CD4-positive, alpha-beta T cell treated with Interleukin-4 for 4 hours (primary cell): ENCODE results near the gene PARP16.
"Not testable (repeated sequence)": the region's sequence is repeated elsewhere in the genome, so short reads cannot be mapped to it uniquely, and the experiment has no call there.

ENCODE experiments used
- DNase-seq: peaks from one replicate; pipeline ENCODE4 v3.0.0-alpha.2; 2020

Gene PARP16

DNA sequence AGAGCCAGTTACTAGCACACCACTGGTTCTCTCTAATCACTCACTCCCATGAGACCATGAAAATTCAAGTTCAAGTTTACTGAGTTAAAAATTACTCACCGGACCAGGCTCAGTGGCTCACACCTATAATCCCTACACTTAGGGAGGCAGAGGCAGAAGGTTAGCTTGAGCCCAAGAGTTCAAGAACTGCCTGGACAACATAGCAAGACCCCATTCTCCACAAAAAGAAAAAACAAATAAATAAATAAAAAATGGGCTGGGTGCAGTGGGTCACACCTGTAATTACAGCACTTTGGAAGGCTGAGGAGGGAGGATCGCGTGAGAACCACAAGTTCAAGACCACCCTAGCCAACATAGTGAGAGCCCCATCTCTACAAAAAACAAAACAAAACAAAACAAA lies 54.2 kb downstream of the PARP16 start:
- no peak for DNase-seq

- DNase-seq = no peak
Measured at GRCh38 chr15:65231306-65231705, 55.4 kb downstream of the PARP16 start.

GRCh38 chr15:65226901-65227300 lies 59.8 kb downstream of the PARP16 start:
- DNase-seq = not testable (repeated sequence)

DNA sequence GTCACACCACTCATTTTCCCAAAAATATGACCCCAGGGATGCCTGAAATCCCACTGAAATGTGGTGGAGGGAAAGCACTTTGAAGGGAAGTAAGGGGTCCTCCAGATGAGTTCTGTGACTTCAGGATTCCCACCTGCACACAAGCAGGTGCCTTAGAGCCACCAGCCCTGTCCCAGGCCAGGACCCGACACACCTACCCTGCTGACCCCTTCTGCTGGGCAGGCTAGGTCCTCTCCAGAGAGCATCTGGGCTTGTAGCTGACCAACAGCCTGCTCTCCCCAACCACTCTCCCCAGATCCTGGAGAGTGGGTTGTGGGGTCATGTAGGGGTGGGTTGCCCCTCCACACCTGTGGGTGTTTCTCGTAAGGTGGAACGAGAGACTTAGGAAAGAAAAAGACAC lies 60.5 kb downstream of the PARP16 start:
- DNase-seq = no peak

GRCh38 chr15:65223996-65224395 lies 62.7 kb downstream of the PARP16 start:
- DNase-seq = no peak

DNA sequence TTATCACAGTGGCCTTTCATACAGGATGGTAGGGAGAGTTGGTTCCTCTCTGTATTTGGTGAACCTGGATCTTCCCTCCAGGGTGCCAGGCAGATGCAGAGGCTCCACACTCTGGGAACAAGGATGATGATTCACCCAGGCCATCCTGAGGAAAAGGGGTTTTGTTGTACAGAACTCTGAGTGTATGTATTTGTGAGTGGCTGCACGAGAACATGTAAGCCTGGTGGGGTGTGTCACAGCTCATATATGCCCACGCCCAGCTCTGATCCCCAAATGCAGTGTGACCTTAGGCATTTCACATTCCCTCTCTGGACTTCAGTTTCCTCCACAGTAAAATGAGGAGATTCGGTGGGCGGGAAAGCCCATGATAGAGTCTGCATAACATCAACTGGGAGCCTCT lies 63.8 kb downstream of the PARP16 start:
- no peak for DNase-seq

DNA sequence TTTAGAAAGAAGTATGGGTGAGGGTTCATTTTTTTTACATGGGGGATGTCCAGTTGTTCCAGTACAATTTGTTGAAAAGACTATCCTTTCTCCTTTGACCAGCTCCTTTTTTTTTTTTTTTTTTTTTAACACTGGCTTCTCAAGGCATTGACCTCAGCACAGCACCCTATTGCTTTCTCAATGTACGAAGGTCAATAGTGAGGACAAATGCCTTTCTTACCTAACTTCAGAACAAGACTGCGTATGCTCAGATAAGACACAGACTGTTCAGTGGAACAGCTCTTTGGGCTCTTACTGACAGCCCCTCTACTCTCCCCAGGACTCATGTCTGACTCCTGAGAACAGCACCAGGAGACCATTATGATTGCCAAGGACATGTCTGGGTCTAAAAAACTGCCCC lies 65.0 kb downstream of the PARP16 start:
- no peak for DNase-seq

DNA sequence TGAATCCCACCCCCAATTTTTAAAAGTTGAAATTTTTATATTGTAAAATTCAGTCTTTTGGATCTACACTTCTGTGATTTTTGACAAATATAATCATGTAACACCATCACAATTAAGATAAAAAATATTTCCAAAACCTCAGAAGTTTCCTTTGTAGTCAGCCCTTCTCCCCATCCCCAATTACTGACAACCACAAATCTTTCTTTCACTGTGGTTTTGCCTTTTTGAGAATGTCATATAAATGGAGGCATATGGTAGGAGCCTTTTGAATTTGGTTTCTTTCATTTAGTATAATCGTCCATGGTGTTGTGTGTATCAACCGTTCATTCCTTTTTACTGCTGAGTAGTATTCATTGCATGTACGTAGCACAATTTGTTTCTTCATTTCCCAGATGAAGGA lies 67.5 kb downstream of the PARP16 start:
- no peak for DNase-seq

GRCh38 chr15:65217526-65218482 lies 68.9 kb downstream of the PARP16 start:
- no peak for DNase-seq

DNA sequence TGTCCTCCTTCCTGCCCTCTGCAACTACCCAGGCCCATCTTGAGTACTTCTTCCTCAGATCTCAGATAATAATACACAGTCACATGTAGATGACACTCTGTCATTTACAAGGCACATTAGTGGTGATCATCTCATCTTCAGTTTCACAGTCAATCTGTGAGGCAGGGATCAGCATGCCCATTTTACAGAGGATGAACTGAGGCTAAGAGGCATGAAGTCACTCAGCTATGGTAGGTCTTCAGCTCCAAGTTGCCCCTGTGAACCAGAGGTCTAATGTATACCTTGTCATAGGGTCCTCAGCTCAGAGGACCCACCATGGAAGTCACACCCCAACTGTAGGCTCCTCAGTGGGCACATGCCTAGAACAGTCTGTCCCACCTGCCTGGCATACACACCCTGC lies 71.2 kb downstream of the PARP16 start:
- no peak for DNase-seq

DNA sequence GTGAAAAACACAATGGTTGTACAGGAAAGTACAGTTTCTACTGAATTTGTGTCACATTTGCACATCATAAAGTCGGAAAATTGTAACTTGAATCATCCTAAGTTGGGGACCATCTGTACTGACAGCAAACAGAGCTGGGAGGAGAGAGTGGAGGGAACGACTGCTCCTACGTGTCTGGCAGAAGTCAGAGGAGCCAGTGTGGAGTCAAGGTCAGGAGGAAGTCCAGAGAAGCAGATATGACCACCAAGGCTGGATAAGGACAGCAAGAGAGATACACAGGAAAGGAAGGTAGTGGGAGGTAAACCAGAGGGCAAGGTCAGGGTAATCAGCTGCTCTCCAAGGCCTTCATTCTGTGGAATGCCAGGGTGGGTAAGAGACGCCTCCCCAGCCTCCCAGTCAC lies 72.7 kb downstream of the PARP16 start:
- DNase-seq = no peak

- no peak for DNase-seq
Measured at GRCh38 chr15:65213241-65213640, 73.4 kb downstream of the PARP16 start.

DNA sequence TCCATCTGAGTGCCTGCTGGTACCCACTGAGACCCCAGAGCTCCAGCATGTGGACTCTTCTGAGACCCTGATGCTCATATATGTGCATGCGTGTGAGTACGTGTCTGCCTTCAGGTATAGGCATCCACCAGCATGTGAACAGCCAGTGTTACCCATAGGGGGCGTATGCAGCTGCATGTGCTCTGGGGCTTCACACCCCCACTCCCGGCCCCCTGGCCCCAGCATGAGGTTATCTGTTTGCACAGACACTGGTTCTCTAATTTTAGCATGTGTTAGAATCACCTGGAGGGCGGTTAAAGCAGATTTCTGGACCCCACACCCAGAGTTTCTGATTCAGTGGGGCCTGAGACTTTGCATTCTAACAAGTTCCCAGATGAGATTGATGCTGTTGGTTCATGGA lies 74.6 kb downstream of the PARP16 start:
- DNase-seq = peak; percentile 19

- DNase-seq = no peak
Measured at GRCh38 chr15:65211482-65211982, 75.2 kb downstream of the PARP16 start.

DNA sequence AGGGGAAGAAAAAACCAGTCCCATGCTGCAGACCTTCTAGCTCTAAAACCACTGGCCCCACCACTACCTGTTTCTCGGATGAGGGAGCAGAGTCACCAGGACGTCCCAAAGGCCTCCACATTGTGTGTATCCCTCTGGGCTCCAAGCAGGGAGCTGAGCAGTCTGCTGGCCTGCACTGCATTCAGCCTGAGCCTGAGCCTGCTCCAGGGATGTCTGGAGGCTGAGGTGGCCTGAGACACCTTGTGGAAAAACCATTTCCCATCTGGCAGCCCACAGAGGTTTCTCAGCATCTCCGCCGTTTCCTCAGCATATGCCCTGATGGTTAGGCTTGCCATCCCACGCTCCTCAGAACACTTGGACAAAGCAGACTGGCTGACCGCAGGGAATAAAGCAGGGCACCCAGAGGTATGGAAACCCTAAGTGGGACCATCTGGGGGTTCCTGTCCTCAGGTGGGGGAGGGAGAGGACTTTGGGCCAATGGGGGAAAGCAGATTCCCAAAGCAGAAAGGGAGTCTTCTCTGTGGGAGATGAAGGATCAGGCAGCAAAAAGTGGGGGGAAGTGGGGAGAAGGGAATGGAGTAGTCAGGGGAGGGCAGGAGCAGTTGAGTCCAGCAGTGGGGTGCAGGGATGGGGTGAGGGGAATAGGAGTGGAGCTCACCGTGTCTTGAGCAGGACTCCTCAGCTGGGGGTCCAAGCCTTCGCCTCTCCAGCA lies 75.8 kb downstream of the PARP16 start, which contains the start of gene CILP:
CILP (minus strand) TSS at position 704 of the 712 bp plus-strand sequence. CDS start 1,718 bp downstream, outside the sequence.
- no peak for DNase-seq

DNA sequence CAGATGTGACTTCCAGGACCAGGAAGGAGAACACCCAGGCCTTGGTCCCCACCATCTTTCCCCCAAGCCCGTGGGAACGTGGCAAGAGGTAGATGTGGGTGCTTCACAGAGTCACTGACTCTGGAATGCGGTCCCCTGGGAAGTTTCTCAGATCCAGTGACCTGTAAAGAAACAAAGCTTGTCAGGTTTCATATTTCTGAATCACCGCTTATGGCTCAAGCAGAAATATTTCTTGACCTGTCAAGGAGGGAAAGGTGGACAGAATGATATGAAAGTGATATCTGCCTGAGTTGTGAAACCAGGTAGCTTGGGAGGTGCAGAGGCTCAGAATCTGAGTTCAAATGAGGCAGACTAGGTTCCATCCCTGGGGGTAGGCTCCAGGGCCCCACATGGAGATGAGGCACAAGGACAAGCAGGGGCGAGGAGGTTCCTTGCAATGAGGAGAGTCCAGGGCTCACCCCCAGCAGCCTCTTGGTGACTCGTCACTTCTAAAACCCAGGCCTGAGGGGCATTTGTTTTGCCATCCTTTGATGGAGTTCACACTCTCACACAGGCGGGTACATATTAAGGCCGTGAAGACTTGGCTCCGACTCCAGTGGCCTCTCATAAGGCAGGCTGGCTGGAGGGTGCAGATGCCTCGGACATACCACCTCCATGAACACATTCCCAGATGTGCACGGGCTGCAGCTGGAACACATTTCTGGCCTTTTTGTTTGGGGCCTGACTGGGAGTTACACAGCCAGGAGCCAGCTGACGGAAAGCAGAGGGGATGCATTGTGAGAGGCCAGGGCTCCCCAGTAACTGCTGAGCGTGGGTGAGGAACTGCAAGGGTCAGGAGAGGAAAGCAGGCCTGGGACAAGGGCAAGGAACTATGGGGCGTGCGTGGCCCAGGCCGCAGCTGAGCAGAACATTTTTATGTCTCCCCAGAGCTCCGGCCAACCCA lies 76.7 kb downstream of the PARP16 start:
- no peak for DNase-seq

GRCh38 chr15:65208647-65209046 lies 78.0 kb downstream of the PARP16 start:
- no peak for DNase-seq
